ENCODE results near the gene LRRFIP2. TPM values are rescaled to one million over a fixed set of nuclear protein-coding genes. Genes with fewer than 3 reads are reported as not detected.

Gene LRRFIP2
- total RNA-seq, 1 experiment from 2014 or later, result 47.1 TPM

DNA sequence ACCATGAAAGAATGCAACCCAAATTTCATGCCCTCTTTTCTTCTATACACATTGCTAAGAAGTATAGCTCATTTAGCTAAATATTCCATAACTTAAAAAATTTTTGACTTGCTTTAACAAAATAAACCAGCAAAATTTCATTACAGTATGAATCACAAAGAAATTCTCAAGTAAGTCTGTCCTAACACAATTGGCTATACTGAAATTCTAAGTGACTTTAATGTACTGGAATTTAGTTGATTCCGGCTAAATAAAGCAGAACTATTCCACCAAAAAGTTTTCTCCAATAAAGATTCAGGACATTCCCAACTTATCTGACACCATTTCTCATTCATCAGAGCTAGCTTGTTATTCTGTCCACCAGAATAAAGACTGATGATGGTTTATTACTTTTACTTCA lies 23.8 kb downstream of the LRRFIP2 start:
- CTCF ChIA-PET, result no interaction called here
- Histone ChIP-seq H3K9me3 (no peaks in the 10 kb centered on the region), H3K4me3 (ENCODE audit: low read depth, low read length) (no peak overlapping the region), H3K36me3 (ENCODE audit: control insufficient read depth, insufficient read depth, low read length) (no peaks in the 10 kb centered on the region), H3K27me3 (replicated peaks; ENCODE audit: control insufficient read depth, insufficient read depth, low read length) (no peaks in the 10 kb centered on the region), H3K4me1 (no peaks in the 10 kb centered on the region)
- POLR2A ChIA-PET, result no interaction called here
- H3K4me1 Mint-ChIP-seq (ENCODE audit: low read depth, unreplicated experiment), result no peaks in the 10 kb centered on the region
- intact Hi-C loops (cut with micrococcal nuclease; ENCODE audit: unreplicated experiment), result no loop called here
- no peaks in the 10 kb centered on the region for H3K27me3 Mint-ChIP-seq (ENCODE audit: insufficient read depth, unreplicated experiment)
- DNase-seq, result no peak
- H3K36me3 Mint-ChIP-seq (ENCODE audit: insufficient read depth, unreplicated experiment), result peaks cover 13% of the 10 kb centered on the region
- no peak overlapping the region for H3K27ac Mint-ChIP-seq (ENCODE audit: unreplicated experiment)
- no TSS peak for BruUV-seq (replicated peaks)
- no peak overlapping the region for H3K4me3 Mint-ChIP-seq (ENCODE audit: unreplicated experiment)
- TF ChIP-seq, protein P1, sequence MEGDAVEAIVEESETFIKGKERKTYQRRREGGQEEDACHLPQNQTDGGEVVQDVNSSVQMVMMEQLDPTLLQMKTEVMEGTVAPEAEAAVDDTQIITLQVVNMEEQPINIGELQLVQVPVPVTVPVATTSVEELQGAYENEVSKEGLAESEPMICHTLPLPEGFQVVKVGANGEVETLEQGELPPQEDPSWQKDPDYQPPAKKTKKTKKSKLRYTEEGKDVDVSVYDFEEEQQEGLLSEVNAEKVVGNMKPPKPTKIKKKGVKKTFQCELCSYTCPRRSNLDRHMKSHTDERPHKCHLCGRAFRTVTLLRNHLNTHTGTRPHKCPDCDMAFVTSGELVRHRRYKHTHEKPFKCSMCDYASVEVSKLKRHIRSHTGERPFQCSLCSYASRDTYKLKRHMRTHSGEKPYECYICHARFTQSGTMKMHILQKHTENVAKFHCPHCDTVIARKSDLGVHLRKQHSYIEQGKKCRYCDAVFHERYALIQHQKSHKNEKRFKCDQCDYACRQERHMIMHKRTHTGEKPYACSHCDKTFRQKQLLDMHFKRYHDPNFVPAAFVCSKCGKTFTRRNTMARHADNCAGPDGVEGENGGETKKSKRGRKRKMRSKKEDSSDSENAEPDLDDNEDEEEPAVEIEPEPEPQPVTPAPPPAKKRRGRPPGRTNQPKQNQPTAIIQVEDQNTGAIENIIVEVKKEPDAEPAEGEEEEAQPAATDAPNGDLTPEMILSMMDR (IDR thresholded peaks at IDR 0.05; ENCODE audit: insufficient read depth in 1 of 2, low read depth in 1 of 2, low read length in 1 of 2, severe bottlenecking in 1 of 2, unreplicated experiment in 1 of 2), result no peak
- no peaks in the 10 kb centered on the region for H3K9me3 Mint-ChIP-seq (ENCODE audit: unreplicated experiment)

DNA sequence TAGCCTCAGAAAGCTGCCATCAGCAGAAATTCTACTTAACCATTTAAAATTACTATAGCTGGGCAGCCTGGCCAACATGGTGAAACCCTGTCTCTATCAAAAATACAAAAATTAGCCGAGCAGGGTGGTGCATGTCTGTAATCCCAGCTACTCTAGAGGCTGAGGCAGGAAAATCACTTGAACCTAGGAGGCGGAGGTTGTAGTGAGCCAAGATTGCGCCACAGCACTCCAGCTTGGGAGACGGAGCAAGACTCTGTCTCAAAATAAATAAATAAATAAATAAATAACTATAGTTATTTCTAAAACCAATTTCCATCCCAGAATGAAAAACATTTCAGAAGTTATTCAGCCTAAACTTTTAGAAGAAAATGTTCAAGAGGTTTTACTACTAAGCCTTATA lies 25.1 kb downstream of the LRRFIP2 start:
- no peak overlapping the region for H3K27ac Mint-ChIP-seq (ENCODE audit: unreplicated experiment)
- ChIA-PET POLR2A (no interaction called here), CTCF (no interaction called here)
- DNase-seq, result no peak
- H3K36me3 Mint-ChIP-seq (ENCODE audit: insufficient read depth, unreplicated experiment), result peaks cover 13% of the 10 kb centered on the region
- H3K27me3 Mint-ChIP-seq (ENCODE audit: insufficient read depth, unreplicated experiment), result no peaks in the 10 kb centered on the region
- Histone ChIP-seq H3K36me3 (ENCODE audit: control insufficient read depth, insufficient read depth, low read length) (no peaks in the 10 kb centered on the region), H3K9me3 (no peaks in the 10 kb centered on the region), H3K4me1 (no peaks in the 10 kb centered on the region), H3K27me3 (replicated peaks; ENCODE audit: control insufficient read depth, insufficient read depth, low read length) (no peaks in the 10 kb centered on the region), H3K4me3 (ENCODE audit: low read depth, low read length) (no peak overlapping the region)
- TF ChIP-seq, protein P1 (IDR thresholded peaks at IDR 0.05; ENCODE audit: insufficient read depth in 1 of 2, low read depth in 1 of 2, low read length in 1 of 2, severe bottlenecking in 1 of 2, unreplicated experiment in 1 of 2), result no peak
- BruUV-seq (replicated peaks), result no TSS peak
- H3K4me1 Mint-ChIP-seq (ENCODE audit: low read depth, unreplicated experiment), result no peaks in the 10 kb centered on the region
- H3K4me3 Mint-ChIP-seq (ENCODE audit: unreplicated experiment), result no peak overlapping the region
- H3K9me3 Mint-ChIP-seq (ENCODE audit: unreplicated experiment), result no peaks in the 10 kb centered on the region
- intact Hi-C loops (cut with micrococcal nuclease; ENCODE audit: unreplicated experiment), result no loop called here

DNA sequence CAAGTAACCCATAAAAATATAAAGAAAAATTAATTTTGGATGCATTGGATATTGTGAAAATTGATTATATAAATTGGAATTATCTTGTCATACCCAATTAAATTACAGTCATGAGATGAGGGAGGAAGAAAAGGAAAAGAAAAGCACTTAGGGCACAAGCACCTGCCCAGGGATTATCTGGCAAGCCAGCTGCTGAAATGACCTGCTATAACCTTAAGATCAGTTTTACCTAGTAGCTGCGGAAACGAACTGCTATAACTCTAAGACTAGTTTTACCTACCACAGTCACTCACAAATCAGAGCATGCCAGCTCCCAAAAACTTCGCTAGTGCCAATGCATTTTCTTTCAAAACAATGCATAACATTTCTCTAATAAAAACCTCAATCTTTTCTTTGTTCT lies 26.2 kb downstream of the LRRFIP2 start:
- CTCF ChIA-PET, result no interaction called here
- Mint-ChIP-seq H3K27ac (ENCODE audit: unreplicated experiment) (no peak overlapping the region), H3K36me3 (ENCODE audit: insufficient read depth, unreplicated experiment) (peaks cover 13% of the 10 kb centered on the region), H3K27me3 (ENCODE audit: insufficient read depth, unreplicated experiment) (no peaks in the 10 kb centered on the region), H3K9me3 (ENCODE audit: unreplicated experiment) (no peaks in the 10 kb centered on the region), H3K4me1 (ENCODE audit: low read depth, unreplicated experiment) (no peaks in the 10 kb centered on the region), H3K4me3 (ENCODE audit: unreplicated experiment) (no peak overlapping the region)
- intact Hi-C loops (cut with micrococcal nuclease; ENCODE audit: unreplicated experiment), result no loop called here
- no peaks in the 10 kb centered on the region for H3K4me1 ChIP-seq
- POLR2A ChIA-PET, result no interaction called here
- no peak overlapping the region for H3K4me3 ChIP-seq (ENCODE audit: low read depth, low read length)
- TF ChIP-seq, protein P1 (IDR thresholded peaks at IDR 0.05; ENCODE audit: insufficient read depth in 1 of 2, low read depth in 1 of 2, low read length in 1 of 2, severe bottlenecking in 1 of 2, unreplicated experiment in 1 of 2), result no peak
- BruUV-seq (replicated peaks), result no TSS peak
- no peaks in the 10 kb centered on the region for H3K36me3 ChIP-seq (ENCODE audit: control insufficient read depth, insufficient read depth, low read length)
- H3K27me3 ChIP-seq (replicated peaks; ENCODE audit: control insufficient read depth, insufficient read depth, low read length), result no peaks in the 10 kb centered on the region
- DNase-seq, result no peak
- no peaks in the 10 kb centered on the region for H3K9me3 ChIP-seq

All from Caco-2 (cell line).